Tibial nerve (tissue), 4 donors: ENCODE data around the gene MAN2A1. TPM values are rescaled to one million over a fixed set of nuclear protein-coding genes. Genes with fewer than 3 reads are reported as not detected.

ENCODE experiments used
- DNase-seq, 2 donors: peaks; one replicate each; pipeline ENCODE4 v3.0.0-alpha.2; 2019; ENCODE audit warnings: low spot score in 2 of 2
- H3K27ac ChIP-seq, 4 donors: fragments of 200-600 bp; sonication (generic) in 3 of 4; one replicate each; pipeline ENCODE4 v1.5.1; 2017 to 2019; ENCODE audit warnings: mild to moderate bottlenecking in 1 of 4
- H3K27me3 ChIP-seq, 2 donors: fragments of 200-600 bp; sonication (generic) in 1 of 2; one replicate each; pipeline versions ENCODE4 v1.5.1 to v1.6.0; 2017 to 2019
- H3K36me3 ChIP-seq, 3 donors: fragments of 200-600 bp; sonication (generic); one replicate each; pipeline ENCODE4 v1.5.1; 2018 to 2019
- H3K4me1 ChIP-seq, 4 donors: fragments of 200-600 bp; sonication (generic) in 3 of 4; one replicate each; pipeline ENCODE4 v1.5.1; 2017 to 2019
- H3K4me3 ChIP-seq, 4 donors: fragments of 200-600 bp; sonication (generic) in 3 of 4; one replicate each; pipeline ENCODE4 v1.5.1; 2017 to 2019; ENCODE audit warnings: mild to moderate bottlenecking in 1 of 4, moderate library complexity in 1 of 4
- H3K9me3 ChIP-seq, 4 donors: fragments of 200-600 bp; sonication (generic) in 3 of 4; one replicate each; pipeline ENCODE4 v1.5.1; 2017 to 2019
- CTCF ChIP-seq, 5 experiments: fragments of 200-600 bp in 3 of 5; fragments of 450-650 bp in 2 of 5; sonication (generic) in 3 of 5; IDR thresholded peaks; one replicate each; pipeline ENCODE4 v1.5.1; 2016 to 2019; ENCODE audit warnings: antibody characterized with exemption in 5 of 5, mild to moderate bottlenecking in 3 of 5, moderate library complexity in 2 of 5
- EP300 ChIP-seq, 2 donors: sonication (generic); formaldehyde crosslinking; IDR thresholded peaks; one replicate each; pipeline ENCODE4 v1.6.1; 2017; ENCODE audit warnings: antibody characterized with exemption in 2 of 2, mild to moderate bottlenecking in 1 of 2
- POLR2A ChIP-seq, 2 donors: fragments of 450-650 bp; IDR thresholded peaks; one replicate each; pipeline ENCODE4 v1.6.1; 2017; ENCODE audit warnings: antibody characterized with exemption in 2 of 2, mild to moderate bottlenecking in 2 of 2, moderate library complexity in 2 of 2
- WGBS, 2 donors: methylation state at CpG; one replicate each; pipeline ENCODE4 v1.1.5; 2018; 5-methylcytosine and 5-hydroxymethylcytosine counted together
- total RNA-seq, 4 donors: library from RNA; depleted of rRNA; stranded (reverse); fragments of >200 nt; gene quantifications; one replicate each; pipeline ENCODE4 v1.1.0, GENCODE V29; 2016

MAN2A1 gene
- total RNA-seq, 4 donors from 2014 or later, result 50.0 to 66.0 (median 56.7) TPM

- H3K27me3 ChIP-seq, result no peaks in the 10 kb centered on the region
- DNase-seq, result no peak
- no peak overlapping the region for H3K4me3 ChIP-seq
- H3K4me1 ChIP-seq, result peaks cover 0 to 3% (median 0%) of the 10 kb centered on the region in 4 donors
- no peaks in the 10 kb centered on the region for H3K36me3 ChIP-seq
- TF ChIP-seq CTCF (IDR thresholded peaks at IDR 0.05) (no peak), EP300 (IDR thresholded peaks at IDR 0.05) (no peak), POLR2A (IDR thresholded peaks at IDR 0.05) (no peak)
- no peak overlapping the region for H3K27ac ChIP-seq
- WGBS, 2 donors, result 85 to 91% methylated on average over 6 of the region's 6 CpGs
- H3K9me3 ChIP-seq, result no peaks in the 10 kb centered on the region
Observed at GRCh38 chr5:109877670-109878045, 187.9 kb downstream of the MAN2A1 start.

- no peak for DNase-seq
- H3K4me1 ChIP-seq, result peaks cover 0 to 3% (median 0%) of the 10 kb centered on the region in 4 donors
- no peaks in the 10 kb centered on the region for H3K27me3 ChIP-seq
- 81 to 83% methylated on average over 5 of the region's 5 CpGs for WGBS, 2 donors
- H3K9me3 ChIP-seq, result no peaks in the 10 kb centered on the region
- no peak overlapping the region for H3K27ac ChIP-seq
- no peaks in the 10 kb centered on the region for H3K36me3 ChIP-seq
- TF ChIP-seq CTCF (IDR thresholded peaks at IDR 0.05) (no peak), EP300 (IDR thresholded peaks at IDR 0.05) (no peak), POLR2A (IDR thresholded peaks at IDR 0.05) (no peak)
- H3K4me3 ChIP-seq, result no peak overlapping the region
Observed at GRCh38 chr5:109878887-109879286, 189.2 kb downstream of the MAN2A1 start.

- no peaks in the 10 kb centered on the region for H3K36me3 ChIP-seq
- no peaks in the 10 kb centered on the region for H3K27me3 ChIP-seq
- TF ChIP-seq EP300 (IDR thresholded peaks at IDR 0.05) (no peak), CTCF (IDR thresholded peaks at IDR 0.05) (no peak), POLR2A (IDR thresholded peaks at IDR 0.05) (no peak)
- no peak overlapping the region for H3K27ac ChIP-seq
- H3K4me1 ChIP-seq, result peaks cover 0 to 3% (median 0%) of the 10 kb centered on the region in 4 donors
- H3K9me3 ChIP-seq, result no peaks in the 10 kb centered on the region
- 63 to 68% methylated on average over 6 of the region's 6 CpGs for WGBS, 2 donors
- DNase-seq, result no peak
- H3K4me3 ChIP-seq, result no peak overlapping the region
Observed at GRCh38 chr5:109880907-109881685, 191.4 kb downstream of the MAN2A1 start.

GRCh38 chr5:109882546-109882945 lies 192.8 kb downstream of the MAN2A1 start:
- Histone ChIP-seq H3K27ac (no peak overlapping the region), H3K4me1 (no peaks in the 10 kb centered on the region), H3K9me3 (no peaks in the 10 kb centered on the region), H3K4me3 (no peak overlapping the region), H3K36me3 (no peaks in the 10 kb centered on the region), H3K27me3 (no peaks in the 10 kb centered on the region)
- DNase-seq, result no peak
- TF ChIP-seq CTCF (IDR thresholded peaks at IDR 0.05) (no peak), POLR2A (IDR thresholded peaks at IDR 0.05) (no peak), EP300 (IDR thresholded peaks at IDR 0.05) (no peak)

GRCh38 chr5:109884676-109885075 lies 194.9 kb downstream of the MAN2A1 start:
- Histone ChIP-seq H3K4me1 (no peaks in the 10 kb centered on the region), H3K4me3 (no peak overlapping the region), H3K27ac (no peak overlapping the region), H3K9me3 (no peaks in the 10 kb centered on the region), H3K36me3 (no peaks in the 10 kb centered on the region), H3K27me3 (no peaks in the 10 kb centered on the region)
- no peak for TF ChIP-seq EP300 (IDR thresholded peaks at IDR 0.05)
- no peak for TF ChIP-seq CTCF (IDR thresholded peaks at IDR 0.05)
- no peak for TF ChIP-seq POLR2A (IDR thresholded peaks at IDR 0.05)
- no peak for DNase-seq
- 96 to 97% methylated on average over 19 to 20 of the region's 20 CpGs for WGBS, 2 donors
